Fibroblast of mammary gland (primary cell): Measurements from ENCODE around the gene HTT-AS.

Experiments
- DNase-seq: peaks from one replicate; pipeline ENCODE4 v3.0.0-alpha.2; 2010; ENCODE audit warnings: low read depth
- H3K4me3 ChIP-seq: 2 replicates; pipeline ENCODE4 v1.5.1; 2011; ENCODE audit warnings: low read depth, mild to moderate bottlenecking, low read length, moderate library complexity; ENCODE audit not compliant: control insufficient read depth
- CTCF ChIP-seq: conservative IDR thresholded peaks from 2 replicates; pipeline ENCODE4 v1.5.1; 2011; ENCODE audit warnings: low read depth, low read length, inconsistent platforms; ENCODE audit not compliant: control insufficient read depth, insufficient read depth

Gene HTT-AS

GRCh38 chr4:3031357-3032082 lies 42.8 kb downstream of the HTT-AS start:
- TF ChIP-seq CTCF: no peak
- DNase-seq: no peak
- no peak overlapping the region for H3K4me3 ChIP-seq

- DNase-seq: no peak
- no peak for TF ChIP-seq CTCF
- no peak overlapping the region for H3K4me3 ChIP-seq
Measured at GRCh38 chr4:3030566-3031356, 43.6 kb downstream of the HTT-AS start.

- no peak for DNase-seq
- H3K4me3 ChIP-seq: no peak overlapping the region
- TF ChIP-seq CTCF: no peak
Measured at GRCh38 chr4:3029464-3029863, 44.9 kb downstream of the HTT-AS start.

- no peak for DNase-seq
- TF ChIP-seq CTCF: no peak
- H3K4me3 ChIP-seq: no peak overlapping the region
Measured at GRCh38 chr4:3026540-3026939, 47.8 kb downstream of the HTT-AS start.

- TF ChIP-seq CTCF: no peak
- no peak overlapping the region for H3K4me3 ChIP-seq
- no peak for DNase-seq
Measured at GRCh38 chr4:3025881-3026280, 48.5 kb downstream of the HTT-AS start.

- H3K4me3 ChIP-seq: no peak overlapping the region
- TF ChIP-seq CTCF: no peak
- DNase-seq: no peak
Measured at GRCh38 chr4:3022651-3023050, 51.7 kb downstream of the HTT-AS start.

GRCh38 chr4:3022112-3022511 lies 52.2 kb downstream of the HTT-AS start:
- DNase-seq: no peak
- no peak overlapping the region for H3K4me3 ChIP-seq
- TF ChIP-seq CTCF: no peak
